ENCODE results near the gene SPTBN1. TPM values are rescaled to one million over a fixed set of nuclear protein-coding genes. Genes with fewer than 3 reads are reported as not detected.

SPTBN1 gene
- total RNA-seq, 1 donor from 2014 or later: 217 TPM

DNA sequence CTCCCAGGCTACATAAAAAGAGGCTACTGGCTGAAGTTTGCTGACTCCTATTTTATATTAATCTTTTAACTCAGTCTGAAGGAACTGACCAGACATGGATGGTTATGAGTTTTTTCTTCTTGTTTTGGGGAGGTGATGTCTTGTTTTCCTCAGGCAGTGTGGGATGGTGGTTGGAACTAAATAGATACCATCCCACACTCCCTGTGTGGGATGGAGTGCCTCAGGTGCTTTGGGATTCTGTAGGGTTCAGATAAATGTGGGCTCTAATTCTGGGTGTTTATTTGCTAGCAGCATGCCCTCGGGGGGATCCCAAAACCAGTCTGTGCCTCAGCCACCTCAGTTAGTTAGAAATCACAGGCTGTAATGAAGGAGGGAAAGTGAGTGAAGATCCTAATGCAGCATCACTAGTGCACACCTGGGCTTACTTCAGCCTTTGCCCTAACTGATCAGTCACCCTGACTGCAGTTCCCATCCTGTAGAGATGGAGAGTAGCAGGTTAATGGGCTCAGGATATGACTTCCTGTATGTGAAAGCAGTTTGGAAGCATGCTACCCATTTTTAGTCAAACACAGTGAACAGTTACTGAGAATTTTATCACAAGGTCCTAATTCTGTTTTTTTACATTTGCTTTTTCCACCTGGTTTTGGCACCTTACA, 132.2 kb downstream of the SPTBN1 start:
- no peak overlapping the region for H3K27ac Mint-ChIP-seq (ENCODE audit: unreplicated experiment)

GRCh38 chr2:54589038-54589339, 132.9 kb downstream of the SPTBN1 start:
- Mint-ChIP-seq H3K27me3 (ENCODE audit: low read depth) (no peaks in the 10 kb centered on the region), H3K36me3 (ENCODE audit: low read depth) (peaks cover 2% of the 10 kb centered on the region), H3K9me3 (no peaks in the 10 kb centered on the region), H3K4me3 (no peak overlapping the region), H3K27ac (ENCODE audit: unreplicated experiment) (no peak overlapping the region), H3K4me1 (peaks cover 47% of the 10 kb centered on the region)
- DNase-seq (ENCODE audit: low read depth, low spot score): no peak
- TF ChIP-seq CTCF (conservative IDR thresholded peaks at IDR 0.05): no peak

More for the DNA sequence above, 132.2 kb downstream of the SPTBN1 start:
- Mint-ChIP-seq H3K4me1 (peaks cover 51% of the 10 kb centered on the region), H3K27me3 (ENCODE audit: low read depth) (no peaks in the 10 kb centered on the region), H3K9me3 (no peaks in the 10 kb centered on the region), H3K36me3 (ENCODE audit: low read depth) (peaks cover 2% of the 10 kb centered on the region), H3K4me3 (no peak overlapping the region)
- no peak for TF ChIP-seq CTCF (conservative IDR thresholded peaks at IDR 0.05)
- DNase-seq (ENCODE audit: low read depth, low spot score): no peak

DNA sequence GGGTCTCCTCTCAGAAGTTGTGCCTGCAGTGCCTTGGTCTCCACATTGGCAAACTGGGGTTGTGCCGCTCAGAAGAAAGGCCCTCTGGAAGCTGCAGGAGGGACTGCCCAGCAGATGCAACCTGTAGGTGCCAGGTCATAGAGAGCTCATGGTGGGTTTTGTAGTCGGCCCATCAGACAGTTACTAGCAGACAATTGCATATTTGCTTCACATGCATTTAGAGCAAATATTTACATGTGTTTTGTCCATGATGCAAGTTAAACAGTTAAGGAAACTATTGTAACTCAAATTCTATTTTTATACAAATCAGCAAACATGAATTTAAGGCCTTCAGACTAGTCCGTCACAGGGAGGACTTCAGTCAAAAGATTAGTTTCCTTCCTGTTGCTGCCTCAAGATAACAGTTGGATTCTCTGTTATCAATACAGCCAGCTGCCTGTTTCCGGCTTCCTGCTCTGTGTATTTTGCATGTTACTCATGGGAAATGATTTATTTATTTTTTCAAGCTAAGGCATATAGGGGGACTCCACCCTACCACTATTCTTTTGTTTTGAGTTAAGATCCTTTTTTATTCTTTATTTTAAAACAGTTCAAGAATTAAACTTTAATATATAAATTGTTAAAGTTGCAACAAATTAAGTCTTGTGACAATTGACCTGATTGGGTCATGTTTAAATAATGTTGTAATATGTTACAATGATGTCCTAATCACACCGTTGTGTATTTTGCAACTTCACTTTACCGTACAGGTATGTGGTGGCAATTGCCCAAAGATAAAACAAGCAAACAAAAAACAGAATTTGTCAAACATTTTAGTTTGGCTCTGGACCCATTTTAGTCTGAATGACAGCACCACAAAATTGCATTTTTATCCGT, 133.5 kb downstream of the SPTBN1 start:
- Mint-ChIP-seq H3K4me1 (peaks cover 43% of the 10 kb centered on the region), H3K4me3 (no peak overlapping the region), H3K27me3 (ENCODE audit: low read depth) (no peaks in the 10 kb centered on the region), H3K36me3 (ENCODE audit: low read depth) (peaks cover 2% of the 10 kb centered on the region), H3K27ac (ENCODE audit: unreplicated experiment) (no peak overlapping the region), H3K9me3 (peaks cover 2% of the 10 kb centered on the region)
- no peak for TF ChIP-seq CTCF (conservative IDR thresholded peaks at IDR 0.05)
- DNase-seq (ENCODE audit: low read depth, low spot score): no peak

GRCh38 chr2:54590216-54591120, 134.3 kb downstream of the SPTBN1 start:
- Mint-ChIP-seq H3K4me1 (peaks cover 42% of the 10 kb centered on the region), H3K36me3 (ENCODE audit: low read depth) (peaks cover 2% of the 10 kb centered on the region), H3K27me3 (ENCODE audit: low read depth) (no peaks in the 10 kb centered on the region), H3K4me3 (no peak overlapping the region), H3K9me3 (peaks cover 2% of the 10 kb centered on the region), H3K27ac (ENCODE audit: unreplicated experiment) (peak overlapping the region; percentile 1)
- TF ChIP-seq CTCF (conservative IDR thresholded peaks at IDR 0.05): no peak
- DNase-seq (ENCODE audit: low read depth, low spot score): no peak

DNA sequence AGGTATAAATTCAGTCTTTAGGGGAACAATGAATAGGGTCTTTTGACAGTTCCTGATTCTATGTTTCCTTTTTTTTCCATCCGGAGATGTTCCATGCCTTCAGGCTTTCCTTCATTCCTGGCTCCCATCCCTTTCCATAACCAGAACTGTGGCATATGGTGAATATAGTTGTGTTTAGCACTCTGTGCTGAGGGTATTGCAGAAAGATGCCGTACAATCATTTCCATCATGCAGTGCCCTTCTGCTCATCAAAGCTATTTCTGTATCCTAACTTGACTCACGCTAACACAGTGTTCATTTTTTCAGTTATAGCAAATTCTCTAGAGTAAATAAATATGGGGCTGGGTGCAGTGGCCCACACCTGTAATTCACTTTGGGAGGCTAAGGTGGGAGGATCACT, 135.4 kb downstream of the SPTBN1 start:
- H3K4me1 Mint-ChIP-seq: peaks cover 52% of the 10 kb centered on the region
- peaks cover 2% of the 10 kb centered on the region for H3K9me3 Mint-ChIP-seq
- no peak for DNase-seq (ENCODE audit: low read depth, low spot score)
- H3K36me3 Mint-ChIP-seq (ENCODE audit: low read depth): peaks cover 9% of the 10 kb centered on the region
- no peak for TF ChIP-seq CTCF (conservative IDR thresholded peaks at IDR 0.05)
- no peak overlapping the region for H3K27ac Mint-ChIP-seq (ENCODE audit: unreplicated experiment)
- H3K27me3 Mint-ChIP-seq (ENCODE audit: low read depth): no peaks in the 10 kb centered on the region
- no peak overlapping the region for H3K4me3 Mint-ChIP-seq
